Measurements from ENCODE around the gene CYTH2. TPM values are rescaled to one million over a fixed set of nuclear protein-coding genes. Genes with fewer than 3 reads are reported as not detected.
"Not testable (repeated sequence)": the region's sequence is repeated elsewhere in the genome, so short reads cannot be mapped to it uniquely, and the experiment has no call there.

CYTH2 gene
- total RNA-seq, 1 donor from 2014 or later: 75.2 TPM

DNA sequence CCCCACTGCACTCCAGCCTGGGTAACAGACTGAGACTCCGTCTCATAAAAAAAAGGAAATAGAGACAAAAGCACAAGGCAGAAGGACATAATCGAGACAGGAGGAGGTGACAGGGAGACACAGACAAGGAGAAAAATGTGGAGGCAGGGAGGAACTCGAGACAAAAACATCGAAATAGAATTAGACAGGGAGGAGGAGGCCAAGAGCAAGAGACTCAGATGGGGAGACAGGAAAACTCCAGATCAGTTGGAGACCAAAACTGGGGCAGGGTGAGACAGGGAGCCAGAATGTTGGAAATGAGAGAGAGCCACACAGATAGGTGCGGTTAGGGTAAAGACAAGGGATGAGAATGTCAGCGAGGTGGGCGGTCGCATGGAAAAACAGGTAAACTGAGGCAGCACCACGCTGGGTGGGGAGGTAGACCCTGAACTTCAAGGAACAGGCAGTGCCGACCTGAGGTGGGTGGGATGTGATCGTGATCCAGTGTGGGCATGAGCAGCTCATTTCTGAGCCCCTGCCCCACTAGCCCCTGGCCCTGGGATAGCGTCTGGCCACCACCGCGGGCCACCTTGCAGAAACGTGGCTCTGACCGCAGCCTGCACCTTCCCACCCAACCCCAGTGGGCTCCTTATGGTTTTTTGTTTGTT lies 15.2 kb downstream of the CYTH2 start:
- Histone ChIP-seq H3K36me3 (peaks cover 4% of the 10 kb centered on the region), H3K9me3 (no peaks in the 10 kb centered on the region), H3K27ac (no peak overlapping the region), H3K4me1 (peaks cover 18% of the 10 kb centered on the region), H3K27me3 (ENCODE audit: low read depth) (no peaks in the 10 kb centered on the region), H3K4me3 (no peak overlapping the region)
- DNase-seq: no peak
- intact Hi-C loops (cut with DNase I): no loop called here
- ATAC-seq: no peak
- TF ChIP-seq, protein P1, sequence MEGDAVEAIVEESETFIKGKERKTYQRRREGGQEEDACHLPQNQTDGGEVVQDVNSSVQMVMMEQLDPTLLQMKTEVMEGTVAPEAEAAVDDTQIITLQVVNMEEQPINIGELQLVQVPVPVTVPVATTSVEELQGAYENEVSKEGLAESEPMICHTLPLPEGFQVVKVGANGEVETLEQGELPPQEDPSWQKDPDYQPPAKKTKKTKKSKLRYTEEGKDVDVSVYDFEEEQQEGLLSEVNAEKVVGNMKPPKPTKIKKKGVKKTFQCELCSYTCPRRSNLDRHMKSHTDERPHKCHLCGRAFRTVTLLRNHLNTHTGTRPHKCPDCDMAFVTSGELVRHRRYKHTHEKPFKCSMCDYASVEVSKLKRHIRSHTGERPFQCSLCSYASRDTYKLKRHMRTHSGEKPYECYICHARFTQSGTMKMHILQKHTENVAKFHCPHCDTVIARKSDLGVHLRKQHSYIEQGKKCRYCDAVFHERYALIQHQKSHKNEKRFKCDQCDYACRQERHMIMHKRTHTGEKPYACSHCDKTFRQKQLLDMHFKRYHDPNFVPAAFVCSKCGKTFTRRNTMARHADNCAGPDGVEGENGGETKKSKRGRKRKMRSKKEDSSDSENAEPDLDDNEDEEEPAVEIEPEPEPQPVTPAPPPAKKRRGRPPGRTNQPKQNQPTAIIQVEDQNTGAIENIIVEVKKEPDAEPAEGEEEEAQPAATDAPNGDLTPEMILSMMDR (IDR thresholded peaks at IDR 0.05): no peak

DNA sequence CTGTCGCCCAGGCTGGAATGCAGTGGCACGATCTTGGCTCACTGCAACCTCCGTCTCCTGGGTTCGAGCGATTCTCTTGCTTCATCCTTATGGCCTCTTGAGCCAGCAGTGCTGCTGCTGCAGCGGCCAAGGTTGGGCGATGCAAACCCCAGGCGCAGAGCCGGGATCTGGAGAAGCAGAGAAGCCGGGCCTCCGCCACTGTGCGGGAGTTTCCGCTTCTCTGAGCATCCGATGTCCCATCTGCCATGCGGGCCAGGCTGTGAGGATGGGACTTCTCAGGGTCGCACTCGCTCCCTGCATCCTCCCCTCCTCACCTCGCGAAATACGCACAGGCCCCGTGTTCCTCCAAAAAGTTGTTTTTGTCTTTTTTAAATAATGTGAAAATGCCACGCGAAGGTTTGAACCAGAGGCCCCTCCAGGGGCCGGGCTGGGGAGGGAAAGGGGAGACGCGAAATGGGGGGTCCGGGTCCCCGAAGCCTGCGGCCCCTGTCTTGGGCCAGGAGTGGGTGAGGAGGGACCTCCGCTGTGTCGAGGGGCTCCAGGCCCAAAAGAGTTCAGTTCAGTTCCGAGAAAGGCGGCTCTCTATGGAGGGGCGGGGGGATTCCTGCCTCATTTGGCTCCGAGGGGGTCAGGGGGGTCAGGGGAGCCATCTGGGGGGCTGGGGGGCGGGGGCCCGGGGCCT lies 15.9 kb downstream of the CYTH2 start:
- no peaks in the 10 kb centered on the region for H3K27me3 ChIP-seq (ENCODE audit: low read depth)
- no peaks in the 10 kb centered on the region for H3K36me3 ChIP-seq
- H3K27ac ChIP-seq: no peak overlapping the region
- no peak overlapping the region for H3K4me3 ChIP-seq
- intact Hi-C loops (cut with DNase I): no loop called here
- ATAC-seq (no peak), DNase-seq (no peak)
- H3K4me1 ChIP-seq: peaks cover 22% of the 10 kb centered on the region
- no peaks in the 10 kb centered on the region for H3K9me3 ChIP-seq
- TF ChIP-seq, protein P1 (IDR thresholded peaks at IDR 0.05): no peak

- H3K27me3 ChIP-seq (ENCODE audit: low read depth); ATAC-seq; H3K9me3 ChIP-seq; DNase-seq; H3K36me3 ChIP-seq; intact Hi-C loops (cut with DNase I); H3K27ac ChIP-seq; H3K4me3 ChIP-seq: not testable (repeated sequence)
- H3K4me1 ChIP-seq: peaks cover 23% of the 10 kb centered on the region
Observed at GRCh38 chr19:48486706-48487105, 17.5 kb downstream of the CYTH2 start.

DNA sequence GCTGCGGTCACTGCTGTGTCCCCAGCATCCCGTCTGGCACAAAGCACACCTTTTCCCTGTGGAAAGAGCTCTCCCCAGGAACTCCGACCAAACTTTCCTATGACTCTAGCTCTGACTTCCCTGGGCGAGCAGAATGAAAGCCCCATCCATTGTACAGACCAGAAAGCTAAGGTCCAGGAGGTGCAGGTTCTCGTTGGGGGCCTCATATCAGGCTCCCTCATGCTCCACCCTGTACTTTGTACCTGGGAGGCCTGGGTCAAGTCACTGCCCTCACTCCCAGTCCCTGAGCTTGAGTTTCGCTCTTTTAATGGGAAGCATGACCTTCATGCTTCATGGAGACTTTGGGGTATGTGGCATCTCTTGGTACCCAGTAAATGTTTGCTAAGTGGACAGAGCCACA lies 18.4 kb downstream of the CYTH2 start:
- DNase-seq (no peak), ATAC-seq (no peak)
- no peak overlapping the region for H3K4me3 ChIP-seq
- H3K4me1 ChIP-seq: peaks cover 27% of the 10 kb centered on the region
- no peak overlapping the region for H3K27ac ChIP-seq
- no peaks in the 10 kb centered on the region for H3K36me3 ChIP-seq
- no peaks in the 10 kb centered on the region for H3K9me3 ChIP-seq
- peaks cover 5% of the 10 kb centered on the region for H3K27me3 ChIP-seq (ENCODE audit: low read depth)
- intact Hi-C loops (cut with DNase I): no loop called here
- TF ChIP-seq, protein P1 (IDR thresholded peaks at IDR 0.05): no peak

DNA sequence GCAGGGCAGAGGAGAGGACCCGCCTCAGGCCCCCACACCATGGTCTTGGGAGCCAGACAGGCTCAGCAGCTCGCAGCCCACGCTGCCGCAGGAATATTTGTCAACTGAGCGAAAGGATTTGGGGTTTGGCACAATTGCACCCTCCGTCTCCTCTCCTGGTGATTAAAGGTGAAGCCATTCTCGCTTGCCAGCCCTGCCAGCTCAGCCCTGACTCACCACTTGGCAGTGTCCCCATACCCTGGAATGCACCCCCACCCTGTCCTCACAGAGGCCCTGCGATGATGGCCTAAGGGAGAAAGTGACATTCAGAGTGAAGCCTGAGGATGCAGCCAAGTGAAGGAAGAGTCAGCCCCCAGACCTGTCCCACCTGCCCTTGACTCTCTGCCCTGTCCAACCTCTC lies 18.8 kb downstream of the CYTH2 start:
- intact Hi-C loops (cut with DNase I): no loop called here
- Histone ChIP-seq H3K4me1 (peaks cover 29% of the 10 kb centered on the region), H3K27ac (no peak overlapping the region), H3K27me3 (ENCODE audit: low read depth) (peaks cover 5% of the 10 kb centered on the region), H3K36me3 (no peaks in the 10 kb centered on the region), H3K4me3 (no peak overlapping the region), H3K9me3 (no peaks in the 10 kb centered on the region)
- DNase-seq: no peak
- peak; percentile 23 to 51 for ATAC-seq
- TF ChIP-seq, protein P1 (IDR thresholded peaks at IDR 0.05): no peak

DNA sequence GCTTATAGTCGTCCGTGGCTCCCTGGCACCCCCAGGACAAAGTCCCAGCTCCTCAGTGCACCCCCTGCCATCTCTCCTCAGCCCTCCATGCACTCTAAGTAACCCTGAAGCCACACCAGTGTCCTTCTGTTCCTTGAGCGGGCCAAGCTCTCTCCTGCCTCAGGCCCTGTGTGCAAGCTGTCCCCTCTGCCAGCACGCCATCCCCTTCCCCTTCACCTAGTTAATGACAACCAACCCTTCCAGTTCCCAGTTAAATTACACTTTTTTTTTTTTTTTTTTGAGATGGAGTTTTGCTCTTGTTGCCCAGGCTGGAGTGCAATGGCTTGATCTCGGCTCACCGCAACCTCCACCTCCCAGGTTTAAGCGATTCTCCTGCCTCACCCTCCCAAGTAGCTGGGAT lies 19.3 kb downstream of the CYTH2 start:
- H3K9me3 ChIP-seq; intact Hi-C loops (cut with DNase I); H3K27ac ChIP-seq; H3K4me3 ChIP-seq; ATAC-seq; H3K36me3 ChIP-seq; DNase-seq; H3K27me3 ChIP-seq (ENCODE audit: low read depth): not testable (repeated sequence)
- H3K4me1 ChIP-seq: peaks cover 29% of the 10 kb centered on the region
